Left ventricle myocardium superior (tissue), 1 donor: ENCODE data around the gene TSPAN17. TPM values are rescaled to one million over a fixed set of nuclear protein-coding genes. Genes with fewer than 3 reads are reported as not detected.

ENCODE experiments used
- ATAC-seq: fragments of 200-7000 bp; cut with Tn5 transposase; one replicate; pipeline ENCODE4 v1.9.1; 2020; ENCODE audit warnings: mild to moderate bottlenecking, moderate library complexity
- DNase-seq: peaks from one replicate; pipeline ENCODE4 v3.0.0-alpha.2; 2020
- intact Hi-C: fragments of 100-400 bp; cut with micrococcal nuclease; formaldehyde crosslinking; loops from one replicate; pipeline ENCODE4 v1.11.0; 2022
- total RNA-seq: library from RNA; stranded (reverse); fragmentation: NEBNext Ultra II Directional; extraction: Animal tissue kit (Norgen Biotek cat#: 25700); gene quantifications from one replicate; pipeline ENCODE4 v1.2.1, GENCODE V29; 2021
- donor health status: DM: no; HTN: yes; CAD: no; lungs with severe emphysema.

Gene TSPAN17
- total RNA-seq, 1 donor from 2014 or later: 31.7 TPM

- DNase-seq (peak; percentile 15), ATAC-seq (no peak)
- intact Hi-C loops: no loop called here
These were observed 24.8 kb downstream of the TSPAN17 start for GRCh38 chr5:176671890-176672747.

- ATAC-seq: no peak
- peak; percentile 23 for DNase-seq
These were observed 26.6 kb downstream of the TSPAN17 start for GRCh38 chr5:176673651-176674583.

DNA sequence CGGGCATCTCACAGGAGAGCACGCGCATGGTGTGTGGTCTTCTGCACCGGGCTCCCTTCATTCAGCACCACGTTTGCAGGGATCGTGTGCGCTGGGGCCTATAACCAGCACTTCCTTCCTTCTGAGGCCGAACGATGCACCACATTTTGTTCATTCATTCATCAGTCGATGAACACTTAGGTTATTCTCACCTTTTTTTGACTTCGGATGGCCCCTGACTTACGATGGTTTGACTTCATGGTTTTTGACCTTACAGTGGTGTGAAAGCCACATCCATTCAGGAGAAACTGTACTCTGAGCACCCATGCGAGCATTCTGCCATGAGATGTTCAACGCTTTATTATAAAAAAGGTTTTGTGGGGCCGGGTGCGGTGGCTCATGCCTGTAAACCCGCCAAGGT lies 27.5 kb downstream of the TSPAN17 start:
- no peak for DNase-seq
- no peak for ATAC-seq
- intact Hi-C loops: no loop called here

More at GRCh38 chr5:176673651-176674583, 26.6 kb downstream of the TSPAN17 start:
- intact Hi-C loops: no loop called here

DNA sequence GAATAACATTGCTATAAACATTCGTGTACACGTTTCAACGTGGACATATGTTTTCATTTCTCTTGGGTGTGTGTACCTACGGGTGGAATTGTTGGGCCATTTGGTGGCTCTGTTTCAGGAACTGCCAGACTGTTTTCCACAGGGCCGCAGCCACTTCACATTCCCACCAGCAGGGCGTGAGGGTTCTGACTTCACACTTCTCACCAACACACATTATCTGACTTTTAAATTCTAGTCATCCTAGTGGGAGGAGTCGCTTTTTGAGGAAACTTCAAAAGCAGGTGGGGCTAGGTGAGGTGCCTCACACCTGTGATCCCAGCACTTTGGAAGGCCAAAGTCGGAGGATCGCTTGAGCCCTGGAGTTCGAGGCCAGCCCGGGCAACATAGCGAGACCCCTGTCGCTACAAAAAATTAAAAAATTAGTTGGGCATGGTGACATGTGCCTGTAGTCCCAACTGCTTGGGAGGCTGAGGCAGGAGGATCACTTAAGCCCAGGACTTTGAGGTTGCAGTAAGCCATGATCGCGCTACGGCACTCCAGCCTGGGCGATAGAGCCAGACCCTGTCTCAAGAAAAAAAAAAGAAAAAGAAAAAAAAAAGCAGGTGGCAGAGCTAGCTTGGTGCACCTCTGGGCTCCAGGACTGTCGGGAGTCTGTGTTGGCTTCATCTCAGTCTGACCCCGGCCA lies 28.5 kb downstream of the TSPAN17 start:
- DNase-seq (no peak), ATAC-seq (no peak)
- intact Hi-C loops: no loop called here

DNA sequence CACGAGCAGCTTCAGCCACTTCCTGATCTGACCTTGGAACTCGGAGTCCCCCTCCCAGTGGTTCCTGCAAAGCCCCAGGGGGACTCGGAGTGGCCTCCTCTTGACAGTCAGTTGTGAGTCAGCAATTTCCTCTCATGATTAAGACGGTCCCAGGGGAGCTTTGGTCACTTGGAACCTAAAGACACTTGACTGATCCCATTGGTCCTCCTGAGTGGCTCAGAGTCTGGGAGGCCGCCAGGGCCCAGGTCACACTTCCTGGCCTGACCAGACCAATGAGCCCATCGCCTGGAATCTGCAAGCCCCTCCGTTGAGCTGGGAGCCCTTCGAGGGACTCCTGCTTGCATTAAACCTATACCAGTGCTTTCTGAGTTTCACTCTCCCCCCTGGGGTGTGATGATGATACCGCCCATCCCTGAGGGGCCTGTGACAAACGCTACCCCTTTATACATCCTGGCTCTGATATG lies 29.1 kb downstream of the TSPAN17 start:
- DNase-seq (peak; percentile 66), ATAC-seq (peak; percentile 61)
- intact Hi-C loops: no loop called here

GRCh38 chr5:176677209-176677939 lies 30.1 kb downstream of the TSPAN17 start:
- DNase-seq (peak; percentile 50), ATAC-seq (peak; percentile 65)
- intact Hi-C loops: no loop called here

GRCh38 chr5:176678584-176678983 lies 31.3 kb downstream of the TSPAN17 start:
- ATAC-seq: peak; percentile 4
- intact Hi-C loops: no loop called here
- DNase-seq: no peak

GRCh38 chr5:176679365-176680225 lies 32.3 kb downstream of the TSPAN17 start:
- DNase-seq: peak; percentile 51
- intact Hi-C loops: no loop called here
- ATAC-seq: peak; percentile 56

GRCh38 chr5:176680226-176680563 lies 32.9 kb downstream of the TSPAN17 start:
- ATAC-seq (no peak), DNase-seq (no peak)
- intact Hi-C loops: no loop called here

GRCh38 chr5:176682016-176682531 lies 34.8 kb downstream of the TSPAN17 start:
- intact Hi-C loops: no loop called here
- DNase-seq (no peak), ATAC-seq (no peak)

DNA sequence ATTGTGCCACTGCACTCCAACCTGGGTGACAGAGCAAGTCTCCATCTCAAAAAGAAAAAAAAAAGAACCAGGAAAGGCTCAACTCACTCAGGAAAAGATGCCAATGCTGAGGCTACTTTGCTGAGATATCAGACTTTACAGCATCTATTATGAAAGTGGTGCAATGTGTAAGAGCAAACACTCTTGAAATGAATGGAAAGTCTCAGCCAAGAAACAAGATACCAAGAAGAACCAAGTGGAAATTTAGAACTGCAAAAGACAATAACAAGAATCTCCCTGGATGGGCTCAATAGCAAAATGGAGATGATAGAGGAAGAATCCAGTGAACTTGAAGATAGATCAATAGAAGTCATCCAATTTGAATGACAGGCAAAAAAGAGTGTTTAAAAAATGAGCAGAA lies 37.7 kb downstream of the TSPAN17 start:
- DNase-seq (no peak), ATAC-seq (no peak)
- intact Hi-C loops: no loop called here

DNA sequence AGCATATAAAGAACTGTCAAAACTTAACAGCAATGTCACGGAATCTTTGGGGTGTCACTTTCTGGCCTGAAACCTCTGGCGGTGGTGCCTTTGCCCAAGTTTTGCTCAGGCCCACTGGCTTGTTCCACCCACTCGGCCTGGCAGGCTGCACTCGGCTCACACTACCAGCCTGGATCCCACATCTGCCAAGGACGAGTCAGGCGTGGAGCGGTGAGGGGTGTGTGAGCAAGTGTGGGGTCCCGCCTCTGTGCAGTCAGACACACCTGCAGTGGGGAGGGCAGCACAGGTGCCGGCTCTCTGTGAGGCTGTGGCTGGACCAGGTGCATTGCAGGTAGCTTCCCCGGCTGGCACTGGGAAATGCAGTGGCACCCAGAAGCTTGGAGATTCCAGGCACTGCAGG lies 40.0 kb downstream of the TSPAN17 start:
- no peak for DNase-seq
- intact Hi-C loops: no loop called here
- ATAC-seq: no peak

GRCh38 chr5:176687881-176688280 lies 40.6 kb downstream of the TSPAN17 start:
- intact Hi-C loops: no loop called here
- ATAC-seq (no peak), DNase-seq (no peak)

DNA sequence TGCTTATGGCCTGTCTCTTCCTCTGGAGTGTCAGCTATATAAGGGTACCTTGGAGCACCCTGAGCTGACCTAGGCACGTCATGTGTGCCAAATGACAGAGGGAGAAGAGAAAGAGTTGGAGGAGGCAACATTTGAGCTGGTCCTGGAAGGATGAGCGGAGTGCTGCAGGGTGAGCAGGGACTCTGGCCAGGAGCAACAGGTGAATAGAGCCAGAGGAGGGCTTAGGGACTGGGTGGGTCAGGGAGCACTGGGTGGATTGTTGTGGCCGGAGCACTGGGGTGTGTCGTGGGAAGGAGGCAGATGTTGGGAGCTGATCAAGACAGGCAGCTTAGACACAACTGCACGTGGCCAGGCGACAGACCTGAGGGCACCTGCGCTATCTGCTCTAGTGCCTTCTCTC lies 43.6 kb downstream of the TSPAN17 start:
- DNase-seq: no peak
- no peak for ATAC-seq
- intact Hi-C loops: no loop called here

- intact Hi-C loops: no loop called here
- DNase-seq: no peak
These were observed 44.2 kb downstream of the TSPAN17 start for GRCh38 chr5:176691524-176691923.

GRCh38 chr5:176692326-176692725 lies 45.0 kb downstream of the TSPAN17 start:
- intact Hi-C loops: no loop called here
- DNase-seq: no peak
- no peak for ATAC-seq

More at GRCh38 chr5:176691524-176691923, 44.2 kb downstream of the TSPAN17 start:
- no peak for ATAC-seq

- no peak for ATAC-seq
- no peak for DNase-seq
- intact Hi-C loops: no loop called here
These were observed 45.7 kb downstream of the TSPAN17 start for GRCh38 chr5:176692839-176693476.
